ENCODE results near the gene TERT. TPM values are rescaled to one million over a fixed set of nuclear protein-coding genes. Genes with fewer than 3 reads are reported as not detected.

TERT gene
- total RNA-seq, 1 experiment from 2014 or later, result 0.80 TPM

- peaks cover 48% of the 10 kb centered on the region for H3K36me3 ChIP-seq (ENCODE audit: low read depth, low read length)
- H3K4me2 ChIP-seq (ENCODE audit: low read length), result no peak overlapping the region
- ChIA-PET POLR2A (ENCODE audit: unreplicated experiment) (no interaction called here), CTCF (no interaction called here)
- H3K27me3 ChIP-seq (ENCODE audit: low read length), result no peaks in the 10 kb centered on the region
- H4K20me1 ChIP-seq (ENCODE audit: low read length), result peaks cover 11% of the 10 kb centered on the region; the same call in 1 of the 2 replicates
- no peaks in the 10 kb centered on the region for H3K9me2 ChIP-seq (replicated peaks; ENCODE audit: low read length)
- intact Hi-C loops (cut with micrococcal nuclease), result no loop called here
- H3K27ac ChIP-seq (ENCODE audit: low read length), result no peak overlapping the region
- H3K9ac ChIP-seq (ENCODE audit: low read length), result no peak overlapping the region
- H3K4me1 ChIP-seq (ENCODE audit: insufficient read depth, low read length), result peaks cover 8% of the 10 kb centered on the region; the same call in 1 of the 2 replicates
- ATAC-seq (peak; percentile 37), DNase-seq (no peak)
- H3F3A ChIP-seq (ENCODE audit: low read length, unreplicated experiment), result no peaks in the 10 kb centered on the region
- no TSS peak for BruUV-seq (replicated peaks)
- no peaks in the 10 kb centered on the region for H3K9me3 ChIP-seq (ENCODE audit: low read length)
- no peak for TF ChIP-seq CTCF (conservative IDR thresholded peaks at IDR 0.05; ENCODE audit: low read depth, low read length)
- TF ChIP-seq EZH2phosphoT487 (IDR thresholded peaks at IDR 0.05; ENCODE audit: borderline replicate concordance, low read length), result no peak
- no peak for TF ChIP-seq EZH2 (IDR thresholded peaks at IDR 0.05; ENCODE audit: low read length, unreplicated experiment)
- no peak overlapping the region for H3K4me3 ChIP-seq (ENCODE audit: low read length)
- no peak overlapping the region for H2AFZ ChIP-seq (ENCODE audit: low read length)
- no peaks in the 10 kb centered on the region for H3K79me2 ChIP-seq (ENCODE audit: low read length)
Measured at GRCh38 chr5:1332461-1333001, 37.7 kb upstream of the TERT start.

- Histone ChIP-seq H4K20me1 (ENCODE audit: low read length) (peaks cover 11% of the 10 kb centered on the region; the same call in 1 of the 2 replicates), H3K4me2 (ENCODE audit: low read length) (no peak overlapping the region), H3K36me3 (ENCODE audit: low read depth, low read length) (peaks cover 44% of the 10 kb centered on the region), H3K4me1 (ENCODE audit: insufficient read depth, low read length) (peaks cover 8% of the 10 kb centered on the region; the same call in 1 of the 2 replicates), H3K4me3 (ENCODE audit: low read length) (no peak overlapping the region), H3K27ac (ENCODE audit: low read length) (no peak overlapping the region), H3F3A (ENCODE audit: low read length, unreplicated experiment) (no peaks in the 10 kb centered on the region), H3K27me3 (ENCODE audit: low read length) (no peaks in the 10 kb centered on the region), H3K9me3 (ENCODE audit: low read length) (no peaks in the 10 kb centered on the region), H3K9me2 (replicated peaks; ENCODE audit: low read length) (no peaks in the 10 kb centered on the region), H3K9ac (ENCODE audit: low read length) (no peak overlapping the region), H3K79me2 (ENCODE audit: low read length) (no peaks in the 10 kb centered on the region), H2AFZ (ENCODE audit: low read length) (no peak overlapping the region)
- intact Hi-C loops (cut with micrococcal nuclease), result no loop called here
- TF ChIP-seq EZH2 (IDR thresholded peaks at IDR 0.05; ENCODE audit: low read length, unreplicated experiment) (no peak), CTCF (conservative IDR thresholded peaks at IDR 0.05; ENCODE audit: low read depth, low read length) (no peak), EZH2phosphoT487 (IDR thresholded peaks at IDR 0.05; ENCODE audit: borderline replicate concordance, low read length) (no peak)
- BruUV-seq (replicated peaks), result no TSS peak
- ChIA-PET CTCF (no interaction called here), POLR2A (ENCODE audit: unreplicated experiment) (no interaction called here)
- no peak for ATAC-seq
- no peak for DNase-seq
Measured at GRCh38 chr5:1331861-1332405, 37.1 kb upstream of the TERT start.

Data from PC-3 (cell line).